GM18517 (cell line): ENCODE measurements around the gene CALR.
"Not testable (repeated sequence)": the region's sequence is repeated elsewhere in the genome, so short reads cannot be mapped to it uniquely, and the experiment has no call there.

Experiments used
- ATAC-seq: cut with Tn5 transposase; IDR thresholded peaks from one replicate; pipeline ENCODE4 v1.9.1; 2021; ENCODE audit warnings: mild to moderate bottlenecking, moderate library complexity; ENCODE audit not compliant: unreplicated experiment

The CALR gene

GRCh38 chr19:12933287-12934072 lies 4.9 kb upstream of the CALR start, which contains the start of gene FARSA:
FARSA (minus strand) TSS chr19:12933711; CDS start chr19:12933696, 15 bp downstream.
- ATAC-seq = peak; percentile 46

GRCh38 chr19:12935071-12935470 lies 3.3 kb upstream of the CALR start:
- no peak for ATAC-seq

- ATAC-seq = no peak
Observed at GRCh38 chr19:12936582-12936981, 1.8 kb upstream of the CALR start.

GRCh38 chr19:12937093-12937926 lies 1.1 kb upstream of the CALR start:
- ATAC-seq = no peak

DNA sequence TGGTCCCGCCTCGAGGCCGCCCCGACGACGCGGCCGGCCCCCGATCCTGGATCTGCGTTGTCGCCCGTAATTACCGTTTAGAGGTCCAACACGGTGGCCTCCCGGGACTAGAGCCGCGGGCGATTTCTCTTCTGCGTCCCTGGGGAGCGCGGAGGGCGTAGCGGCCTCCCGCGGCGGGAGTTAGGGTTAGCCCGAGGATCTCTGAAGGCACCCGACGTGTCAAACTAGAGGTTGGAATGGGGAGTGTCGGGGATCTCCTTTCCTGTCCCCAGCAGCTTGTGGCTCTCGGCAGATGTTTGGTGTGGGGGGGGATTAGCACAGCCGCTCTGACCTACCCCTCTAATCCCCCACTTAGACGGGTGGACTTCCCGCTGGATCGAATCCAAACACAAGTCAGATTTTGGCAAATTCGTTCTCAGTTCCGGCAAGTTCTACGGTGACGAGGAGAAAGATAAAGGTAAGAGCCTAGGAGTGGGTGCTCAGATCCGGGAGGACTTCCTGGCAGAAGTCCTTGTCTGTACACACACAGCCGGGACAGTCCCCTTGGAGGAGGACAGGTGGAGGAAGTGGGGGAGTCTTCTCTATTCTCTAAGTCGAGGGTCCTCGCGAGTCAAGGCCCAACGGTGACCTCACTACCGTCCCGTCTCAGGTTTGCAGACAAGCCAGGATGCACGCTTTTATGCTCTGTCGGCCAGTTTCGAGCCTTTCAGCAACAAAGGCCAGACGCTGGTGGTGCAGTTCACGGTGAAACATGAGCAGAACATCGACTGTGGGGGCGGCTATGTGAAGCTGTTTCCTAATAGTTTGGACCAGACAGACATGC lies 581 bp downstream of the CALR start:
- peak; percentile 5 for ATAC-seq

- no peak for ATAC-seq
Observed at GRCh38 chr19:12939975-12940423, 1.6 kb downstream of the CALR start.

DNA sequence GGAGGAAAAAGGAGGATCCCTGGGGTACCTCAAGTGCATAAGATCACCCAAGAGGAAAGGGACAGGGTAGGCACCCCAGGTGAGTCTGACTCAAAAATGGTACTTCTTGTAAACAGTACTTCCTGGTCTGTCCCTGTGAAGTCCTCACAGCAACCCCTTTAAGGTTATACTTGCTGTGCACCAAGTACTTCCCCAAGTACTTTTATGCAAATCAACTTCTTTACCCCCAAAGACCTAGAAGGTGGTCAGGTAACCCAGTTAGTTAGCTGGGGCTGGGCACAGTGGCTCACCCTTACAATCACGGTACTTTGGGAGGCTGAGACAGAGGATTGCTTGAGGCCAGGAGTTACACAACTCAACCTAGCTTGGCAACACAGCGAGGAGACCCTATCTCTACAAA lies 2.5 kb downstream of the CALR start:
- no peak for ATAC-seq

DNA sequence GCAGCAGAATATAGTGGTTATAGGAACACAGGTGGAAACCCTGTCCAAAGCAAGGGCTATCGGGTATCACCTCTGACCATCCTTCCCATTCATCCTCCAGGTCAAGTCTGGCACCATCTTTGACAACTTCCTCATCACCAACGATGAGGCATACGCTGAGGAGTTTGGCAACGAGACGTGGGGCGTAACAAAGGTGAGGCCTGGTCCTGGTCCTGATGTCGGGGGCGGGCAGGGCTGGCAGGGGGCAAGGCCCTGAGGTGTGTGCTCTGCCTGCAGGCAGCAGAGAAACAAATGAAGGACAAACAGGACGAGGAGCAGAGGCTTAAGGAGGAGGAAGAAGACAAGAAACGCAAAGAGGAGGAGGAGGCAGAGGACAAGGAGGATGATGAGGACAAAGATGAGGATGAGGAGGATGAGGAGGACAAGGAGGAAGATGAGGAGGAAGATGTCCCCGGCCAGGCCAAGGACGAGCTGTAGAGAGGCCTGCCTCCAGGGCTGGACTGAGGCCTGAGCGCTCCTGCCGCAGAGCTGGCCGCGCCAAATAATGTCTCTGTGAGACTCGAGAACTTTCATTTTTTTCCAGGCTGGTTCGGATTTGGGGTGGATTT lies 5.1 kb downstream of the CALR start:
- no peak for ATAC-seq

GRCh38 chr19:12944104-12944674 lies 5.8 kb downstream of the CALR start:
- ATAC-seq = no peak

DNA sequence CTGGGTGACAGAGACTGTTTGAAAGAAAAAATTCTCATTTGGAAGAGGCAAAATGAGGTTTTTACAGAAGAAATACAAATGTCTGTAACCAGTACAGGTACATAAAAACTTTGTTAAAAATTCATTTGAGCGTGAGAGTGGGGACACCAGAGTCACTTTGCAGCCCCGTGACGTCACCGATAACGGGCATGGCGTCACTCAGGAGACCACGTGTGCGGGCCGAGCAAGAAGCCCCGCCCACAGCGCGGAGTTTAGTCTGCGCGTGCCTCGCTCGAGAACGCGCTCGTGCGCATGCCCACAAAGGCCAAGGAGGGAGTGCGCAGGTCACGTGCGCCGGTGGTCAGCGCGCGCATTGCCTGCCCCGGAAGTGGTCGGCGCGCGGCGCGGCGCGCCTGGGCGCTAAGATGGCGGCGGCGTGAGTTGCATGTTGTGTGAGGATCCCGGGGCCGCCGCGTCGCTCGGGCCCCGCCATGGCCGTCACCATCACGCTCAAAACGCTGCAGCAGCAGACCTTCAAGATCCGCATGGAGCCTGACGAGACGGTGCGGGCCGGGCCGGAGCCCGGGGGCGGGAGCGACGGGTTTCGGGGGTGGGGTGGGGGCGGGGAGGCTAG lies 7.2 kb downstream of the CALR start, which contains the start of gene RAD23A:
RAD23A (plus strand) TSS at position 384 of the 613 bp plus-strand sequence; CDS start at position 471, 87 bp downstream.
- peak; percentile 77 for ATAC-seq

DNA sequence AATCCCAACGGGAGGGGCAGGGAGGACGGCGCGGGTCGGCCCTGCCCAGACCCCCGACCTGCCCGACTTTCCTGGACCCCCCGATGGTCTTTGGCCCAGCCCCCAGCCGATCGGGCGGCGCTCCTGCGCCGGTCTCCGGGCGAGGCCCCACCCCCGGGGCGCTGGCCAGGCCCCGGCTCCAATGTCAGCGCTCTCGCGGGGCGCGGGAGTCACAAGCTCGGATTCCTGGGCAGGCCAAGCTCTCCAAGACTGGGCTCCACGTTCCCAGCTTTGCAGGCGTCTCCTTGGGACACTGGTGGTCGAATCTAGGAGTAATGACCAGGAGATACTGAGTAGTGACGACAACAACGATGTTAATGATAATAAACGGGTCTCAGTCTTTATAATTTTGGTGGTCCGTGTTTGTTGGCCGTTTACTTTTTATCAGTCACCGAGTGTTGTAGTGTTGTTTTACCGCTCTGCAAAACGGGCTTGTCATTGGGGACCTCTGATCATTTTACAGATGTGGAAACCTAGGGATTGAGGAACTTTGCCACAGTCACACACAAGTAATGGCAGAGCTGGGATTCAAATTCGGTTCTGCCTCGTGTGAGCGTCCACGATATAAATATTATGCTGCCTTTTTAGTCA lies 7.8 kb downstream of the CALR start:
- peak; percentile 11 for ATAC-seq

DNA sequence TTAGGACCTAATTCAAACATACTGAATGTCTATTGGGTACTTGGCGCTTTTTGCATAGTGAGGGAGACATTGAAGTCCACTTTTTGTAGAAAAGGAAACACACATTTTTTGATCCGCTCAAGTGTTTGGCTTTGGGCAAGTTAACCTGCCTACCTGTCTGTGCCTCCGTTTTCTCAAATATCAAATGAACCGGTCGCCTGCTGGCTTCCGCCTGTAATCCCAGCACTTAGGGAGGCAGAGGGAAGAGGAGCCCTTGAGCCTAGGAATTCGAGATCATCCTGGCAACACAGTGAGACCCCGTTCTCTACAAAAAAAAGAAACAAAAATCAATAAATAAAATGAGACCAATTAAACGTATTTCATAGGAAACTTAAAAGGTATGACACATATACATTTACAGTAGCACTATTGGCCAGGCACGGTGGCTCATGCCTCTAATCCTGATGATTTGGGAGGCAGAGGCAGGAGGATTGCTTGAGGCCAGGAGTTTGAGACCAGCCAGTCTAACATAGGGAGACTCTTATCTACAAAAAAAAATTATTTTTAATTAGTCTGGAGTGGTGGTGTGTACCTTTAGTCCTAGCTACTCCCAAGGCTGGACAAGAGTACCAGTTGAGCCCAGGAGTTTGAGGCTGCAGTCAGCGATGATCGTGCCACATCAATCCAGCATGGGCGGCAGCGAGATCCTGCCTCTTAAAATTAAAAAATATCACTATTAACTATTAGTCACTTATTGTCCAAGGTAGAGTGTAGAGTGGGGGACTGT lies 8.5 kb downstream of the CALR start:
- ATAC-seq = no peak

DNA sequence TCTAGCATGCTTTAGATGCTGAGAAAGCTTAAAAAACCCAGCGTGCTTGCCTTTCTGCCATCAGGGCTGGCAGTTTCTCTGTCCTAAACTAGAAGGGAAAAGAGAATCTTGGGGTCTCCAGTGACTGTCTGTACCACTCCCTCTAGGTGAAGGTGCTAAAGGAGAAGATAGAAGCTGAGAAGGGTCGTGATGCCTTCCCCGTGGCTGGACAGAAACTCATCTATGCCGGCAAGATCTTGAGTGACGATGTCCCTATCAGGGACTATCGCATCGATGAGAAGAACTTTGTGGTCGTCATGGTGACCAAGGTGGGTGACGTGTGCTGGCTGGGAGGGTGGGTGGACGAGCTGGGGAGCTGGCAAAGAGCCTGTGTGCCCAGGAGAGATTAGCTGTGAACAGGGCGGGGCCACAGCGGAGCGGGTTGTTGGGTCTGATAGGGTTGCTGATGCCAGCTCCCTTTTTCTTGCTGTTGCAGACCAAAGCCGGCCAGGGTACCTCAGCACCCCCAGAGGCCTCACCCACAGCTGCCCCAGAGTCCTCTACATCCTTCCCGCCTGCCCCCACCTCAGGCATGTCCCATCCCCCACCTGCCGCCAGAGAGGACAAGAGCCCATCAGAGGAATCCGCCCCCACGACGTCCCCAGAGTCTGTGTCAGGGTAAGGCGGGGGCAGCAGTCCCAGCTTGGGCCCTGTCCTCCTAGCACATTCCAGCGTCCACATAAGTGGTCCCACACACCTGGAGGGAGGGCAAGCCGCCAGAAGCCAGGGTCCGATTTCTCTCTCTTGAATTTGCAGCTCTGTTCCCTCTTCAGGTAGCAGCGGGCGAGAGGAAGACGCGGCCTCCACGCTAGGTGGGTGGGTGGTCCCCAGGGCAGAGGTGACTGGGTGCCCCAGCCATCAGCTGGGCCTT lies 9.5 kb downstream of the CALR start:
- no peak for ATAC-seq

DNA sequence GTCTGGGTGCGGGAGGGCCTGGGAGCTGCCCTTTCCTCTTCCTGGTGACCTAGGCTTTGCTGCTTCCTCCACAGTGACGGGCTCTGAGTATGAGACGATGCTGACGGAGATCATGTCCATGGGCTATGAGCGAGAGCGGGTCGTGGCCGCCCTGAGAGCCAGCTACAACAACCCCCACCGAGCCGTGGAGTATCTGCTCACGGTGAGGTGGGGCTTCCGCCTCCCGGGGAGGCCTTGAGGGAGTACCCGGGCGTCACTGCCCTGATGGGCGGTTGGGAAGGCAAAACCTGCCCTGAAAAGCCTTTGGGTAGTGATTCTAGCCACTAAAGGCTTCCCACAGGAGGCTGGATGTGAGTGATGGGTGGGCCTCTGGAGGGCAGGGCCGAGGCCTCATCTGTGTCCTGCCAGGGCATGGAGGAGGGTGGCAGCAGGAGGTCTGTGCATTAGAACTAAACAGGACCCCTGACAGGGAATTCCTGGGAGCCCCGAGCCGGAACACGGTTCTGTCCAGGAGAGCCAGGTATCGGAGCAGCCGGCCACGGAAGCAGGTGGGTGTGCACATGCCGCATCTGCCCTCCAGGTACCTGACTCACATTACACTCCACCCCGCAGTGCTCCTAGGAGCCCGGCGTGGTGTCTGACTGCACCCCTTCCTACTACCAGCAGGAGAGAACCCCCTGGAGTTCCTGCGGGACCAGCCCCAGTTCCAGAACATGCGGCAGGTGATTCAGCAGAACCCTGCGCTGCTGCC lies 10.4 kb downstream of the CALR start:
- ATAC-seq = no peak

GRCh38 chr19:12949363-12950283 lies 11.2 kb downstream of the CALR start:
- no peak for ATAC-seq

DNA sequence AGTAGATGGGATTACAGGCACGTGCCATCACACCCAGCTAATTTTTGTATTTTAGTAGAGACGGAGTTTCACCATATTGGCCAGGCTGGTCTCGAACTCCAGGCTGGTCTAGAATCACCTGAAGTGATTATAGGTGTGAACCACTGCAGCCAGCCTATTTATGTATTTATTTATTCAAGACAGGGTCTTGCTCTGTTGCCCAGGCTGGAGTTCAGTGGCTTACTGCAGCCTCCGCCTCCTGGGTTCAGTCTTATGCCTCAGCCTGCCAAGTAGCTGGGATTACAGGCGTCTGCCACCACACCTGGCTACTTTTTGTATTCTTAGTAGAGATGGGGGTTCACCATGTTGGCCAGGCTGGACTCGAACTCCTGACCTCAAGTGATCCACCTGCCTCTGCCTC lies 13.6 kb downstream of the CALR start:
- ATAC-seq = not testable (repeated sequence)
